Endothelial cell of umbilical vein (primary cell): ENCODE measurements around the gene CDK5. TPM values are rescaled to one million over a fixed set of nuclear protein-coding genes. Genes with fewer than 3 reads are reported as not detected.

ENCODE experiments used
- BruUV-seq: library from RNA; stranded (reverse); fragments of 400-500 nt; replicated peaks from 2 replicates; lab custom pipeline; 2021; lab: Mats Ljungman, UMichigan
- CTCF ChIA-PET: fragments of 300-600, 350-600 bp; sonication (Branson Sonifier 250); formaldehyde crosslinking; loops from one replicate; lab custom pipeline; 2021; ENCODE audit warnings: antibody characterized with exemption, inconsistent platforms; lab: Charles Lee
- POLR2A ChIA-PET: fragments of 300-600, 350-600 bp; sonication (Branson Sonifier 250); formaldehyde crosslinking; loops from one replicate; lab custom pipeline; 2021; ENCODE audit warnings: antibody characterized with exemption, inconsistent platforms; lab: Charles Lee
- DNase-seq: peaks from one replicate; pipeline ENCODE4 v3.0.0-alpha.2; 2011; ENCODE audit warnings: low read depth, low spot score
- FAIRE-seq: peaks from 2 replicates; lab custom pipeline; 2011; peaks lifted over from hg19 to GRCh38; lab: Jason Lieb, UNC
- H2AFZ ChIP-seq: 2 replicates; pipeline ENCODE4 v1.6.0; 2012; ENCODE audit warnings: low read depth, low read length, control low read depth, inconsistent platforms
- H3K27ac ChIP-seq: 2 replicates; pipeline ENCODE4 v1.5.1; 2011; ENCODE audit warnings: low read depth, mild to moderate bottlenecking, control low read depth, low read length, moderate library complexity; ENCODE audit not compliant: insufficient read depth
- H3K27me3 ChIP-seq, 2 experiments: 2 replicates each; pipeline versions ENCODE4 v1.6.0 to v1.6.1; 2011; ENCODE audit warnings: low read length in 2 of 2, mixed read lengths in 1 of 2; ENCODE audit not compliant: control insufficient read depth in 2 of 2, insufficient read depth in 2 of 2
- H3K36me3 ChIP-seq, 2 experiments: 2 replicates in 1 of 2; 3 replicates in 1 of 2; pipeline ENCODE4 v1.5.1; 2011; ENCODE audit warnings: low read length in 2 of 2, mild to moderate bottlenecking in 1 of 2, moderate library complexity in 1 of 2; ENCODE audit not compliant: control insufficient read depth in 2 of 2, insufficient read depth in 2 of 2; ENCODE audit errors: extremely low read depth in 1 of 2
- H3K4me1 ChIP-seq: 3 replicates; pipeline ENCODE4 v1.5.1; 2011; ENCODE audit warnings: mild to moderate bottlenecking, low read length; ENCODE audit not compliant: control insufficient read depth, insufficient read depth; ENCODE audit errors: extremely low read depth
- H3K4me2 ChIP-seq: 2 replicates; pipeline ENCODE4 v1.6.1; 2011; ENCODE audit warnings: low read length, control low read depth, mixed read lengths; ENCODE audit not compliant: insufficient read depth
- H3K4me3 ChIP-seq, 3 experiments: fragments of 200-600 bp in 1 of 3; sonication (generic), shearing (Covaris generic) in 1 of 3; replicated peaks in 1 of 3; 2 replicates each; pipeline ENCODE4 v1.5.1; 2011 to 2016; ENCODE audit warnings: control low read depth in 3 of 3, low read length in 3 of 3, mild to moderate bottlenecking in 2 of 3, inconsistent platforms in 1 of 3, low read depth in 1 of 3, moderate library complexity in 1 of 3; ENCODE audit not compliant: insufficient read depth in 1 of 3
- H3K79me2 ChIP-seq: 2 replicates; pipeline ENCODE4 v1.6.0; 2012; ENCODE audit warnings: low read length, inconsistent platforms; ENCODE audit not compliant: control insufficient read depth, insufficient read depth
- H3K9ac ChIP-seq: replicated peaks from 2 replicates; pipeline ENCODE3; 2011; ENCODE audit warnings: low read length, control low read depth; ENCODE audit not compliant: insufficient read depth; ENCODE audit errors: extremely low read depth
- H3K9me1 ChIP-seq: replicated peaks from 3 replicates; pipeline ENCODE4 v1.6.0; 2011; ENCODE audit warnings: mild to moderate bottlenecking, low read length; ENCODE audit not compliant: control insufficient read depth, insufficient read depth; ENCODE audit errors: extremely low read depth
- H3K9me3 ChIP-seq: replicated peaks from 2 replicates; pipeline ENCODE4 v1.5.1; 2012; ENCODE audit warnings: low read length, inconsistent platforms; ENCODE audit not compliant: control insufficient read depth, insufficient read depth
- H4K20me1 ChIP-seq: replicated peaks from 2 replicates; pipeline ENCODE3; 2011; ENCODE audit warnings: mild to moderate bottlenecking, low read length; ENCODE audit not compliant: control insufficient read depth, insufficient read depth; ENCODE audit errors: extremely low read depth
- CTCF ChIP-seq, 2 donors: IDR thresholded peaks; 1 replicate in 1 of 2; 2 replicates in 1 of 2; pipeline ENCODE4 v1.5.1; 2011; ENCODE audit warnings: low read length in 2 of 2, mild to moderate bottlenecking in 2 of 2, moderate library complexity in 2 of 2, control low read depth in 1 of 2, inconsistent platforms in 1 of 2, low read depth in 1 of 2; ENCODE audit not compliant: insufficient read depth in 1 of 2; ENCODE audit errors: extremely low read depth in 1 of 2
- EZH2 ChIP-seq: IDR thresholded peaks from 2 replicates; pipeline ENCODE4 v1.6.1; 2012; ENCODE audit warnings: borderline replicate concordance, low read depth, mild to moderate bottlenecking, moderate library complexity, low read length, inconsistent platforms; ENCODE audit not compliant: severe bottlenecking
- FOS ChIP-seq: IDR thresholded peaks from 2 replicates; pipeline ENCODE4 v1.6.1; 2011; ENCODE audit warnings: mild to moderate bottlenecking, low read length, moderate library complexity, borderline replicate concordance; ENCODE audit not compliant: insufficient read depth
- GATA2 ChIP-seq: IDR thresholded peaks from 2 replicates; pipeline ENCODE4 v1.7.0; 2011; ENCODE audit warnings: low read depth, mild to moderate bottlenecking, moderate library complexity, mixed read lengths, low read length; ENCODE audit not compliant: insufficient read length, insufficient read depth
- JUN ChIP-seq: IDR thresholded peaks from 2 replicates; pipeline ENCODE4 v1.6.1; 2011; ENCODE audit warnings: borderline replicate concordance, low read depth; ENCODE audit not compliant: insufficient read length, insufficient read depth
- MAX ChIP-seq: IDR thresholded peaks from 2 replicates; pipeline ENCODE4 v1.6.1; 2011; ENCODE audit not compliant: insufficient read depth, insufficient read length
- MYC ChIP-seq: IDR thresholded peaks from one replicate; pipeline ENCODE4 v1.6.1; 2011; ENCODE audit warnings: mild to moderate bottlenecking, low read depth, low read length
- POLR2A ChIP-seq: IDR thresholded peaks from 2 replicates; pipeline ENCODE4 v1.6.1; 2012; ENCODE audit warnings: low read depth, mild to moderate bottlenecking, control low read depth, low read length
- POLR2AphosphoS5 ChIP-seq: IDR thresholded peaks from 2 replicates; pipeline ENCODE4 v1.6.1; 2012; ENCODE audit warnings: low read depth, mild to moderate bottlenecking, control low read depth, low read length, moderate library complexity; ENCODE audit not compliant: insufficient read depth
- dilution Hi-C: fragments of 300-500 bp; cut with MboI; formaldehyde crosslinking; loops from one replicate; pipeline ENCODE4 v1.15.0; 2019; ENCODE audit warnings: low sequenced_read_pairs; ENCODE audit not compliant: extremely low pct_ligation_motif_present
- intact Hi-C: fragments of 100-400 bp; cut with micrococcal nuclease; formaldehyde crosslinking; loops from one replicate; pipeline ENCODE4 v1.10.0; 2022
- polyA plus RNA-seq, 4 experiments: library from polyadenylated mRNA; depleted of rRNA in 3 of 4; stranded (reverse) in 3 of 4; unstranded in 1 of 4; fragments of >200 nt; gene quantifications; 2 replicates each; pipeline versions ENCODE4 v1.2.1 to v1.2.3, GENCODE V29; 2011 to 2012; ENCODE audit warnings: missing spikeins in 1 of 4
- total RNA-seq: library from RNA; stranded (reverse); gene quantifications from 2 replicates; pipeline ENCODE4 v1.2.3, GENCODE V29; 2021

Gene CDK5
- total and polyA plus RNA-seq, 2 donors (not counting 3 experiments of a cell fraction or from before 2014, with no cell fraction given), result 16.5 to 38.3 TPM

GRCh38 chr7:151013733-151014497, 43.8 kb downstream of the CDK5 start:
- no peaks in the 10 kb centered on the region for H4K20me1 ChIP-seq
- TF ChIP-seq MYC (no peak), MAX (no peak), CTCF (IDR thresholded peaks at IDR 0.05; ENCODE audit: extremely low read depth in 1 of 2, insufficient read depth in 1 of 2, low read depth in 1 of 2, low read length in 2 of 2) (no peak), POLR2AphosphoS5 (no peak), GATA2 (no peak), JUN (no peak), EZH2 (no peak), FOS (no peak), POLR2A (no peak)
- TSS peak; percentile 74 for BruUV-seq
- no peak overlapping the region for H3K4me3 ChIP-seq
- ChIA-PET CTCF (interaction anchor here (0.8 to 4.0 kb wide), 3 partner anchors 28 to 116 kb away, joined by 3 to 18 read pairs (median 11); no protein-coding TSS in a partner anchor), POLR2A (no interaction called here)
- DNase-seq (no peak), FAIRE-seq (no peak)
- peaks cover 14% of the 10 kb centered on the region for H3K4me1 ChIP-seq
- peaks cover 0 to 21% of the 10 kb centered on the region in 2 experiments for H3K36me3 ChIP-seq
- no peak overlapping the region for H3K27ac ChIP-seq
- no peaks in the 10 kb centered on the region for H3K9me3 ChIP-seq
- H3K27me3 ChIP-seq, result no peaks in the 10 kb centered on the region
- H3K4me2 ChIP-seq, result no peak overlapping the region
- H3K9ac ChIP-seq, result no peak overlapping the region
- H3K79me2 ChIP-seq, result no peaks in the 10 kb centered on the region
- no peaks in the 10 kb centered on the region for H3K9me1 ChIP-seq
- dilution Hi-C loops (no loop called here), intact Hi-C loops (no loop called here)
- H2AFZ ChIP-seq, result no peak overlapping the region
